ENCODE results near the gene ATP5MG.

- no peak for TF ChIP-seq EZH2 (IDR thresholded peaks at IDR 0.05)
- no peak for TF ChIP-seq POLR2AphosphoS5 (IDR thresholded peaks at IDR 0.05; ENCODE audit: borderline replicate concordance, low read depth, low read length)
- TF ChIP-seq FOXP2 (optimal IDR thresholded peaks at IDR 0.05; ENCODE audit: control extremely low read depth, extremely low read length, insufficient read depth) = no peak
Observed at GRCh38 chr11:118417801-118418200, 16.4 kb downstream of the ATP5MG start.
